Smooth muscle cell (in vitro differentiated cells): ENCODE data around the gene PLA2G1B. TPM values are rescaled to one million over a fixed set of nuclear protein-coding genes. Genes with fewer than 3 reads are reported as not detected.
A peak's percentile ranks its signal among the peaks of the same experiment; 100 is the strongest.

Experiments used
- DNase-seq: peaks from one replicate; lab custom pipeline; 2025; ENCODE audit not compliant: unreplicated experiment; lab: John Stamatoyannopoulos, UW
- H2AFZ ChIP-seq: fragments of 200-600 bp; sonication (generic); 2 replicates; pipeline ENCODE4 v1.6.0; 2016; ENCODE audit warnings: antibody characterized with exemption, low read depth, mild to moderate bottlenecking
- H3F3A ChIP-seq: fragments of 200-600 bp; sonication (generic); 2 replicates; pipeline ENCODE4 v1.6.0; 2017; ENCODE audit warnings: antibody characterized with exemption, low read depth
- H3K27ac ChIP-seq: fragments of 200-600 bp; sonication (generic); 2 replicates; pipeline ENCODE4 v1.5.1; 2016; ENCODE audit warnings: low read depth, mild to moderate bottlenecking
- H3K27me3 ChIP-seq: fragments of 200-600 bp; sonication (generic); 2 replicates; pipeline ENCODE4 v1.6.1; 2016; ENCODE audit warnings: low read depth, mild to moderate bottlenecking
- H3K36me3 ChIP-seq: fragments of 200-600 bp; sonication (generic); 2 replicates; pipeline ENCODE4 v1.5.1; 2016; ENCODE audit warnings: low read depth
- H3K4me1 ChIP-seq: fragments of 200-600 bp; sonication (generic); 2 replicates; pipeline ENCODE4 v1.5.1; 2016; ENCODE audit warnings: low read depth
- H3K4me2 ChIP-seq: fragments of 200-600 bp; sonication (generic); 2 replicates; pipeline ENCODE4 v1.6.0; 2016; ENCODE audit warnings: mild to moderate bottlenecking
- H3K4me3 ChIP-seq: fragments of 200-600 bp; sonication (generic); 2 replicates; pipeline ENCODE4 v1.5.1; 2016; ENCODE audit warnings: mild to moderate bottlenecking
- H3K79me2 ChIP-seq: fragments of 200-600 bp; sonication (generic); 2 replicates; pipeline ENCODE4 v1.6.0; 2016; ENCODE audit warnings: low read depth, mild to moderate bottlenecking
- H3K9ac ChIP-seq: fragments of 200-600 bp; sonication (generic); 2 replicates; pipeline ENCODE4 v1.6.0; 2016; ENCODE audit warnings: low read depth
- H3K9me3 ChIP-seq: fragments of 200-600 bp; sonication (generic); replicated peaks from 2 replicates; pipeline ENCODE4 v1.5.1; 2016; ENCODE audit warnings: low read depth
- H4K20me1 ChIP-seq: fragments of 200-600 bp; sonication (generic); 2 replicates; pipeline ENCODE4 v1.6.0; 2016; ENCODE audit warnings: low read depth
- WGBS: methylation state at CpG from one replicate; pipeline ENCODE4 v1.1.7; 2016; ENCODE audit warnings: low lambda C conversion rate; 5-methylcytosine and 5-hydroxymethylcytosine counted together
- polyA plus RNA-seq: library from polyadenylated mRNA; unstranded; fragments of >200 nt; fragmentation: Nextera tagmentation; extraction: Ambion mirVana; gene quantifications from 2 replicates; pipeline ENCODE4 v1.2.1, GENCODE V29; 2016
- total RNA-seq: library from RNA; depleted of rRNA; stranded (reverse); fragments of >200 nt; gene quantifications from 2 replicates; pipeline ENCODE4 v1.2.3, GENCODE V29; 2014
- TF ChIP-seq, protein P1 (sequence below): fragments of 200-600 bp; sonication (generic); IDR thresholded peaks from 2 replicates; pipeline ENCODE4 v1.5.1; 2017; ENCODE audit warnings: borderline replicate concordance, mild to moderate bottlenecking, antibody characterized with exemption; ENCODE audit not compliant: insufficient read depth, poor library complexity, severe bottlenecking

PLA2G1B gene
- total and polyA plus RNA-seq, 2 experiments from 2014 or later = not detected

DNA sequence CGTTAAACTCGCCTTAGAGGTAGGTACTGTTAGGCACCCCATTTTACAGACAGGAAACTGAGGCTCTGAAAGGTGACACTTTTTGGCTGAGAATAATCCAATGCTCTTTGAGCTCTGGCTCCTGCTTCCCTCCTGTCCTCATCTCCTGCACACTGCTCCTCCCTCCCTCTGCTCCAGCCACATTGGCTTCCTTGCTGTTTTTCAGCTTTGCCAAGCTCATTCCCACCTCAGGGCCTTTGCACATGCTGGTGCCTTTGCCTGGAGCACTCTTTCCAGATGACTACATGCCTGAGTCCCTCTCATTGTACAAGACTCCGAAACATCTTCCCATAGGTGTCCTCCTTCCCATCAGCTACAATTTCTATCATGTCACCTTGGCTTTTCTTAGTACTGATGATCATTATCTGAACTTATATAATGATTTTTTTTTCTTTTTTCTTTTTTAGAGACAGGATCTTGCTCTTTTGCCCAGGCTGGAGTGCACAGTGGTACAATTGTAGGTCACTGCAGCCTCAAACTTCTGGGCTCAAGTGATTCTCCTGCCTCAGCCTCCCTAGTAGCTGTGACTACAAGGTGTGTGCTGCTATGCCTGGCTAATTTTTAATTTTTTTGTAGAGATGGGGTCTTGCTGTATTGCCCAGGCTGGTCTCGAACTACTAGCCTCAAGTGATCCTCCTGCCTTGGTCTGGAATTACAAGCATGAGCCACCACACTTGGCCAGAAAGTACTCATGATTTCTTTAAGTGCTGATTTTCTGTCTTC is 26.2 kb upstream of the PLA2G1B start:
- no peaks in the 10 kb centered on the region for H3K79me2 ChIP-seq
- whole genome bisulfite sequencing = 92% methylated on average over 4 of the region's 4 CpGs
- TF ChIP-seq, protein P1, sequence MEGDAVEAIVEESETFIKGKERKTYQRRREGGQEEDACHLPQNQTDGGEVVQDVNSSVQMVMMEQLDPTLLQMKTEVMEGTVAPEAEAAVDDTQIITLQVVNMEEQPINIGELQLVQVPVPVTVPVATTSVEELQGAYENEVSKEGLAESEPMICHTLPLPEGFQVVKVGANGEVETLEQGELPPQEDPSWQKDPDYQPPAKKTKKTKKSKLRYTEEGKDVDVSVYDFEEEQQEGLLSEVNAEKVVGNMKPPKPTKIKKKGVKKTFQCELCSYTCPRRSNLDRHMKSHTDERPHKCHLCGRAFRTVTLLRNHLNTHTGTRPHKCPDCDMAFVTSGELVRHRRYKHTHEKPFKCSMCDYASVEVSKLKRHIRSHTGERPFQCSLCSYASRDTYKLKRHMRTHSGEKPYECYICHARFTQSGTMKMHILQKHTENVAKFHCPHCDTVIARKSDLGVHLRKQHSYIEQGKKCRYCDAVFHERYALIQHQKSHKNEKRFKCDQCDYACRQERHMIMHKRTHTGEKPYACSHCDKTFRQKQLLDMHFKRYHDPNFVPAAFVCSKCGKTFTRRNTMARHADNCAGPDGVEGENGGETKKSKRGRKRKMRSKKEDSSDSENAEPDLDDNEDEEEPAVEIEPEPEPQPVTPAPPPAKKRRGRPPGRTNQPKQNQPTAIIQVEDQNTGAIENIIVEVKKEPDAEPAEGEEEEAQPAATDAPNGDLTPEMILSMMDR = no peak
- no peaks in the 10 kb centered on the region for H3F3A ChIP-seq
- no peak overlapping the region for H3K4me3 ChIP-seq
- H3K36me3 ChIP-seq = no peaks in the 10 kb centered on the region
- no peak overlapping the region for H3K9ac ChIP-seq
- H2AFZ ChIP-seq = no peak overlapping the region
- H3K9me3 ChIP-seq = no peaks in the 10 kb centered on the region
- no peak overlapping the region for H3K27ac ChIP-seq
- no peaks in the 10 kb centered on the region for H3K27me3 ChIP-seq
- peaks cover 3% of the 10 kb centered on the region for H3K4me1 ChIP-seq
- H3K4me2 ChIP-seq = no peak overlapping the region
- no peak for DNase-seq
- no peaks in the 10 kb centered on the region for H4K20me1 ChIP-seq

DNA sequence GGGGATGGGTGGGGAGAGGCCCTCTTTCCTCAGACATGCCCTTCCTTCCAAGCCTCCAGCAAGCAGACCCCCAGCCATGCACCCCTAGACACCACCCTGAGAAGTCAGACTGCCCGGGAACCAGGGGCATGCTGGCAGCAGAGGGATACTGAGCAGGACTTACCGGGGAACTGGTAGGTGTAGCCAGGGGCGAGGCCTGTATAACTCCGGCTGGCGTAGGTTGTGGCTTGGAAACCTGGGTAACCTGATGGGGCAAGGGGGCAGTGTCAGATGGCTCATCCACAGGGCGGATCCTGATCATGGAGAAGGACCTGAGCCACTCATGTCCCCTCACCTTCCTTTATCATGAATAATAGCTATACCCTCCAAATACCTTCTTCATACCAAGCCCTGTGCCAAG is 25.6 kb upstream of the PLA2G1B start:
- Histone ChIP-seq H3F3A (no peaks in the 10 kb centered on the region), H3K27me3 (no peaks in the 10 kb centered on the region), H3K4me2 (no peak overlapping the region), H3K27ac (no peak overlapping the region), H3K9me3 (no peaks in the 10 kb centered on the region), H3K4me3 (no peak overlapping the region), H4K20me1 (no peaks in the 10 kb centered on the region), H3K79me2 (no peaks in the 10 kb centered on the region), H3K36me3 (no peaks in the 10 kb centered on the region), H3K4me1 (peaks cover 3% of the 10 kb centered on the region), H3K9ac (no peak overlapping the region), H2AFZ (no peak overlapping the region)
- no peak for DNase-seq
- TF ChIP-seq, protein P1 = no peak
- WGBS = 96% methylated on average over 6 of the region's 6 CpGs

DNA sequence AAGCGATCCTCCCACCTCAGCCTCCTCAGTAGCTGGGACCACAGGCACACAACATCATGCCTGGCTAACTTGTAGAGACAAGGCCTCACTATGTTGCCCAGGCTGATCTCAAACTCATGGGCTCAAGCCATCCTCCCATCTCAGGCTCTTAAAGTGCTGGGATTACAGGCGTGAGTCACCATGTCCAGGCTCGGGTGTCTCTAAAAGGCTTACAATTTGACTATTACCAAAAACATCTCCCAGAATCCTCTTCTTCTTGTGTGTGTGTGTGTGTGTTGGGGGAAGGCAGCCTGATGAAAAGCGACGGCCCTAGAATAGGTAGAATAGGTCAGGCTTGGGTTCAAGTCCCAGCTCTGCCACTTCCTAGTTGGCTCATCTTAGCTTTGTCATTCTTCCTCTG is 24.5 kb upstream of the PLA2G1B start:
- Histone ChIP-seq H2AFZ (peak overlapping the region; percentile 75), H4K20me1 (no peaks in the 10 kb centered on the region)
- WGBS = 32% methylated on average over 5 of the region's 5 CpGs

More for the DNA sequence above, 24.5 kb upstream of the PLA2G1B start:
- H3F3A ChIP-seq = no peaks in the 10 kb centered on the region
- no peak overlapping the region for H3K9ac ChIP-seq
- no peaks in the 10 kb centered on the region for H3K79me2 ChIP-seq
- H3K27ac ChIP-seq = peak overlapping the region; percentile 60
- no peaks in the 10 kb centered on the region for H3K27me3 ChIP-seq
- no peaks in the 10 kb centered on the region for H3K9me3 ChIP-seq
- no peak overlapping the region for H3K4me2 ChIP-seq
- DNase-seq = no peak
- H3K4me1 ChIP-seq = peaks cover 3% of the 10 kb centered on the region
- H3K4me3 ChIP-seq = no peak overlapping the region
- TF ChIP-seq, protein P1 = no peak
- H3K36me3 ChIP-seq = no peaks in the 10 kb centered on the region
